ENCODE data around the gene OSBPL2. TPM values are rescaled to one million over a fixed set of nuclear protein-coding genes. Genes with fewer than 3 reads are reported as not detected.

OSBPL2 gene
- total and polyA plus RNA-seq, 9 of the 15 experiments (the other 6 are each of a cell fraction or from before 2014, with no cell fraction given) = 2.5 to 25.6 (median 14.1) TPM

GRCh38 chr20:62230276-62230675, 8.0 kb upstream of the OSBPL2 start:
- no peaks in the 10 kb centered on the region for H3K9me1 ChIP-seq (ENCODE audit: control insufficient read depth, insufficient read depth, low read length)
- peaks cover 7% of the 10 kb centered on the region; the same call in 1 of the 2 replicates for H3K9me3 ChIP-seq (replicated peaks; ENCODE audit: control insufficient read depth, insufficient read depth, low read depth, low read length)
- BruUV-seq (replicated peaks) = no TSS peak
- ATAC-seq = no peak
- ChIA-PET POLR2A (no interaction called here), CTCF (ENCODE audit: low intra/inter-chr PET ratio) (no interaction called here)
- H3K4me3 ChIP-seq = no peak overlapping the region
- no peak overlapping the region for H3K4me2 ChIP-seq (ENCODE audit: insufficient read depth, low read length)
- no peak overlapping the region for H3K9ac ChIP-seq (ENCODE audit: insufficient read depth in 1 of 2, low read depth in 2 of 2, low read length in 2 of 2)
- TF ChIP-seq, protein P1, sequence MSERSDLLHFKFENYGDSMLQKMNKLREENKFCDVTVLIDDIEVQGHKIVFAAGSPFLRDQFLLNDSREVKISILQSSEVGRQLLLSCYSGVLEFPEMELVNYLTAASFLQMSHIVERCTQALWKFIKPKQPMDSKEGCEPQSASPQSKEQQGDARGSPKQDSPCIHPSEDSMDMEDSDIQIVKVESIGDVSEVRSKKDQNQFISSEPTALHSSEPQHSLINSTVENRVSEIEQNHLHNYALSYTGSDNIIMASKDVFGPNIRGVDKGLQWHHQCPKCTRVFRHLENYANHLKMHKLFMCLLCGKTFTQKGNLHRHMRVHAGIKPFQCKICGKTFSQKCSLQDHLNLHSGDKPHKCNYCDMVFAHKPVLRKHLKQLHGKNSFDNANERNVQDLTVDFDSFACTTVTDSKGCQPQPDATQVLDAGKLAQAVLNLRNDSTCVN (CRISPR knock-in tag; IDR thresholded peaks at IDR 0.05) = 0 out of 2 replicates have a peak, but pooled peaks have one; percentile 66
- TF ChIP-seq ZNF79 (CRISPR knock-in tag; IDR thresholded peaks at IDR 0.05; ENCODE audit: low read depth) (no peak), MCM3 (IDR thresholded peaks at IDR 0.05) (peak; percentile 52; the same call in 1 of the 2 replicates), JUN (IDR thresholded peaks at IDR 0.05; ENCODE audit: borderline replicate concordance, low read depth, low read length) (no peak), JUN (CRISPR knock-in tag; IDR thresholded peaks at IDR 0.05; ENCODE audit: borderline replicate concordance) (0 out of 2 replicates have a peak, but pooled peaks have one; percentile 2)
- no peaks in the 10 kb centered on the region for H3K36me3 ChIP-seq (ENCODE audit: control insufficient read depth, insufficient read depth, low read length)
- H2AFZ ChIP-seq (ENCODE audit: low read depth, low read length) = no peak overlapping the region
- DNase-seq (ENCODE audit: extremely low read depth in 1 of 4, low spot score in 3 of 4) = no peak
- WGBS (ENCODE audit: insufficient coverage, low coverage, missing lambda C conversion rate) = 5% methylated on average over 2 of the region's 2 CpGs
- in situ Hi-C loops (cut with MboI) = no loop called here
- peaks cover 4 to 33% of the 10 kb centered on the region in 2 experiments; a peak in 4 of 5 replicates for H3K4me1 ChIP-seq (replicated peaks in 1 of 2; ENCODE audit: control insufficient read depth in 2 of 2, insufficient read depth in 2 of 2, low read length in 2 of 2)
- H3K27me3 ChIP-seq (ENCODE audit: control insufficient read depth in 2 of 2, insufficient read depth in 2 of 2, low read length in 2 of 2) = peaks cover 3 to 23% of the 10 kb centered on the region in 2 experiments; a peak in 4 of 5 replicates
- H3K79me2 ChIP-seq (ENCODE audit: control insufficient read depth, insufficient read depth, low read length) = no peaks in the 10 kb centered on the region
- H3K27ac ChIP-seq (ENCODE audit: extremely low read depth, low read depth, low read length) = no peak overlapping the region
- intact Hi-C loops (cut with micrococcal nuclease) = no loop called here
- no peaks in the 10 kb centered on the region for H4K20me1 ChIP-seq (replicated peaks; ENCODE audit: control insufficient read depth, insufficient read depth, low read length)
- no peak for FAIRE-seq

All from K562 (cell line).